NCI-H510A (cell line): ENCODE measurements around the gene FBXW8.

ENCODE experiments used
- DNase-seq: peaks from one replicate; lab custom pipeline; 2025; lab: John Stamatoyannopoulos, UW

The FBXW8 gene

GRCh38 chr12:116910645-116911451, at the start of gene FBXW8:
Gene FBXW8 (plus strand): TSS chr12:116910950. CDS start chr12:116911038, 88 bp downstream.
- peak; percentile 82 for DNase-seq

GRCh38 chr12:116861320-116861719, 49.4 kb upstream of the FBXW8 start:
- peak; percentile 69 for DNase-seq

GRCh38 chr12:116862167-116862566, 48.6 kb upstream of the FBXW8 start:
- no peak for DNase-seq

- DNase-seq = no peak
These were observed 47.4 kb upstream of the FBXW8 start for GRCh38 chr12:116863275-116863767.

GRCh38 chr12:116864371-116865160, 46.2 kb upstream of the FBXW8 start:
- no peak for DNase-seq

- no peak for DNase-seq
These were observed 43.2 kb upstream of the FBXW8 start for GRCh38 chr12:116867523-116867922.

- DNase-seq = no peak
These were observed 40.4 kb upstream of the FBXW8 start for GRCh38 chr12:116870306-116870705.

- no peak for DNase-seq
These were observed 36.3 kb upstream of the FBXW8 start for GRCh38 chr12:116874324-116874995.

- DNase-seq = no peak
These were observed 34.4 kb upstream of the FBXW8 start for GRCh38 chr12:116876151-116876869.

GRCh38 chr12:116878567-116879508, 31.9 kb upstream of the FBXW8 start:
- no peak for DNase-seq

- no peak for DNase-seq
These were observed 31.1 kb upstream of the FBXW8 start for GRCh38 chr12:116879509-116880212.

- DNase-seq = no peak
These were observed 30.4 kb upstream of the FBXW8 start for GRCh38 chr12:116880213-116880816.

GRCh38 chr12:116880817-116881324, 29.9 kb upstream of the FBXW8 start:
- DNase-seq = peak; percentile 77

GRCh38 chr12:116881325-116881876, 29.3 kb upstream of the FBXW8 start, which contains the start of gene HRK:
Gene HRK (minus strand): TSS chr12:116881441. CDS start chr12:116881307, 134 bp downstream.
- peak; percentile 69 for DNase-seq

- no peak for DNase-seq
These were observed 28.8 kb upstream of the FBXW8 start for GRCh38 chr12:116881877-116882507.

GRCh38 chr12:116882742-116883141, 28.0 kb upstream of the FBXW8 start:
- DNase-seq = no peak

- DNase-seq = no peak
These were observed 25.9 kb upstream of the FBXW8 start for GRCh38 chr12:116884871-116885270.

- no peak for DNase-seq
These were observed 25.3 kb upstream of the FBXW8 start for GRCh38 chr12:116885491-116885890.
